NB4 (cell line): ENCODE data around the gene PPP4R2.

Experiments used
- DNase-seq: peaks from one replicate; pipeline ENCODE4 v3.0.0; 2010; ENCODE audit warnings: low read depth
- H3K4me3 ChIP-seq: one replicate; pipeline ENCODE4 v1.5.1; 2011; ENCODE audit warnings: mild to moderate bottlenecking, low read depth, low read length, moderate library complexity
- CTCF ChIP-seq: IDR thresholded peaks from one replicate; pipeline ENCODE4 v1.5.1; 2012; ENCODE audit warnings: low read depth, low read length
- MYC ChIP-seq: IDR thresholded peaks from 2 replicates; pipeline ENCODE4 v1.6.1; 2011; ENCODE audit warnings: low read depth, low read length
- POLR2A ChIP-seq: IDR thresholded peaks from 2 replicates; pipeline ENCODE4 v1.6.1; 2011; ENCODE audit warnings: mild to moderate bottlenecking; ENCODE audit not compliant: insufficient read length; ENCODE audit errors: extremely low read depth
- TF ChIP-seq, protein P1 (sequence below): IDR thresholded peaks from 2 replicates; pipeline ENCODE4 v1.6.1; 2011; ENCODE audit warnings: low read depth, low read length

Gene PPP4R2

GRCh38 chr3:72973031-72973723, 23.4 kb upstream of the PPP4R2 start:
- no peak for TF ChIP-seq CTCF
- no peak for TF ChIP-seq MYC
- TF ChIP-seq, protein P1, sequence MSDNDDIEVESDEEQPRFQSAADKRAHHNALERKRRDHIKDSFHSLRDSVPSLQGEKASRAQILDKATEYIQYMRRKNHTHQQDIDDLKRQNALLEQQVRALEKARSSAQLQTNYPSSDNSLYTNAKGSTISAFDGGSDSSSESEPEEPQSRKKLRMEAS, result no peak
- TF ChIP-seq POLR2A, result no peak
- no peak overlapping the region for H3K4me3 ChIP-seq
- DNase-seq, result no peak

- DNase-seq, result no peak
- TF ChIP-seq MYC (no peak), POLR2A (no peak), CTCF (no peak)
- TF ChIP-seq, protein P1, result no peak
- H3K4me3 ChIP-seq, result no peak overlapping the region
Measured at GRCh38 chr3:72973786-72974185, 22.8 kb upstream of the PPP4R2 start.

DNA sequence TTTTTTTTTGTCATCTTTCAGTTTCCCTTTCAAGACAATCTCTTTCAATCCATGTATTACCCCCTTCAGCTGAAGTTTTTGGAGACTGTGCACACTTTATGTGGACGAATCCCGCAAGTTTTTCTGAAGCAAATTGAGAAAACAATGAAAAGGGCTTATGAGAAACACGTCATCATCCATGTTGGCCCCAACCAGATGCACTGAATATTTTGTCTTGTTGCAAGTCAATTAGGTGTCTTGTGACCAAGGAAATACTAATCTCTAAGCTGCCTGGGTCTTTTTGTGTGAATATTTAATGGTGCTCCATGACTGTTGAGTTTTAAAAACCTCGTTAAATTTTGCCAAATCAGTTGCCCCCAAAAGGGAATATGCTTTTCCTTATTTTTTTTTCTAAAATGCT, 21.7 kb upstream of the PPP4R2 start:
- TF ChIP-seq POLR2A, result no peak
- no peak for DNase-seq
- no peak overlapping the region for H3K4me3 ChIP-seq

DNA sequence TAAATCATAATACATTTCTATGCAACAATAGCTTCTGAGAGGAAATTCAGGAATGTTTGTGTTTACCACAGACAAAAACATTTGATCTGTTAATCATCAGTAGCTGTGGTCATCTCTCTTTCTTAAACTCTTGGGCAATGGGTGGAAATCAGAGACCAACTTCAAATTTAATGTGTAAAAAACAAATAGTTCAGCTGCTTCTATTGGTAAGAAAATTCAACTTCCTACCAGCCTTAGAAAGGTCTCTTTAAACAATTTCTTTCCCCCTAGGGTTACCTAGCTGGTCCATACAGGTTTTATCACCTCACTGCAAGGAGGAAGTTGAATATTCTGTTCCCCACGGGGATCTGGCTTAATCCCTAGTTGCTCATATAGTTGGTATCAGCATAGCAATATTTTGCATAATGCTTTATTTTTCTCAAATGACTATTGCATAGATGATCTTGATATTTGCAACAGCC, 20.3 kb upstream of the PPP4R2 start:
- DNase-seq, result peak; percentile 32
- no peak overlapping the region for H3K4me3 ChIP-seq
- TF ChIP-seq CTCF, result no peak
- TF ChIP-seq, protein P1, result no peak
- no peak for TF ChIP-seq POLR2A
- no peak for TF ChIP-seq MYC

- TF ChIP-seq, protein P1, result no peak
- TF ChIP-seq CTCF, result no peak
- TF ChIP-seq MYC, result no peak
- no peak for TF ChIP-seq POLR2A
- H3K4me3 ChIP-seq, result no peak overlapping the region
- peak; percentile 53 for DNase-seq
Measured at GRCh38 chr3:72977060-72977808, 19.4 kb upstream of the PPP4R2 start.

DNA sequence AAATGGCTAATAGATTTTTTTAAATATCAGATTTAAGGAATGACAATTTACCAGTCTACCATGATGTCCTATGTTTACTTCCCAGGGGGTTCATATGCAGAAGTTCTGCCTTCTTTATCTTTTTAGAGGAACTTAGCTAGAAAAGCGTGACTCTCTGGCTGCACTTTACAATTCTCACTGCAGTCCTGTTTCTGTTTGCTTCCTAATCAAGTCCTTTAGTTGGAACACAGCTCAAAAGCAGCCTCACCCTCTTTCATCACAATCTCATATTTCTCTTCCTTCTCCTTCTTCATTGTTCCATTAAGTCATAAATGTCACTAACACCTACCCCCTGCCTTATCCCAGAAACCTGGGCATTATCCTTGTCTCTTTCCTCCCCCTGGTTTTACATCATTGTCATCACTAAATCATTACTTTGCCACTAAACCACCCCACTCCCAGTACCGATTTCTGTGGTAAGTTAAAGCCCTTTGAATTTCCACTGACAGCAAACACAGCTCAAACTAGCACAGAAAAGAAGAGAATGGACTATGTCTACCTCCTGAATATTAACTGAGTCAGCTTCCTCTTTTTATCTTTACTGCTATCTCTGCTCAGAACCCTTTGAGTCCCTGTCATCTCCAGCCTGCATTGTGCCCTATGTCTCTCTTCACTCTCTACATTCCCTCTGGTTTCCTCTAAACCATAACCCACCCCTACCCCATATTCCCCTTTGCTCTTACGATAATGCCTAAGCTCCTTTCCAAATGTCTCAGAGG, 13.8 kb upstream of the PPP4R2 start:
- peak; percentile 50 for DNase-seq
- TF ChIP-seq, protein P1, result no peak
- TF ChIP-seq MYC (no peak), POLR2A (no peak), CTCF (no peak)
- no peak overlapping the region for H3K4me3 ChIP-seq
